DOHH2 (cell line): ENCODE data around the gene NALCN.

Experiments
- EZH2phosphoT487 ChIP-seq: fragments of 200-600 bp; sonication (generic); IDR thresholded peaks from 2 replicates; pipeline ENCODE4 v1.6.1; 2017; ENCODE audit warnings: borderline replicate concordance, mild to moderate bottlenecking, antibody characterized with exemption, low read length, moderate library complexity, mixed read lengths
- TF ChIP-seq, protein P1 (sequence below): fragments of 200-600 bp; sonication (generic); IDR thresholded peaks from one replicate; pipeline ENCODE4 v1.5.1; 2014; ENCODE audit warnings: antibody characterized with exemption, mild to moderate bottlenecking, low read depth, low read length; ENCODE audit not compliant: poor library complexity, severe bottlenecking

DNA sequence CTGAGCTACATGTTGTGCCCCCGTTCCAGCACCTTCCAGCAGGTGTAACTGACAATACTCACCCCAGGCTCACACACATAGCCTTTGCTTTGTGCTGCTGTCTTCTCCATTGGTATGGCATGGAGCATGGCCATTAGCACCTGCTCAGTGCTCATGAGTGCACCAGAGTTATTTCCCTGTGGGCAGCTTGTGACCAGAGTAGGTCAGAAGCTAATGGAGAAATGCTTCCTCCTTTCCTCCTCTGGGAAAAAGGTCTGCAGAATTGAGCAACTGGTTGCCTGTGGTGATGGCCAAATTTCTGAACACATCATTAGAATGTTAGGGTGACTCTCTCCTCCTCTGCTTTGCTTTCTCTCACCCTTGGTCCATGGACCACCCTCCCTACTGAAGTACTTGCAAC is 397.2 kb downstream of the NALCN start:
- TF ChIP-seq, protein P1, sequence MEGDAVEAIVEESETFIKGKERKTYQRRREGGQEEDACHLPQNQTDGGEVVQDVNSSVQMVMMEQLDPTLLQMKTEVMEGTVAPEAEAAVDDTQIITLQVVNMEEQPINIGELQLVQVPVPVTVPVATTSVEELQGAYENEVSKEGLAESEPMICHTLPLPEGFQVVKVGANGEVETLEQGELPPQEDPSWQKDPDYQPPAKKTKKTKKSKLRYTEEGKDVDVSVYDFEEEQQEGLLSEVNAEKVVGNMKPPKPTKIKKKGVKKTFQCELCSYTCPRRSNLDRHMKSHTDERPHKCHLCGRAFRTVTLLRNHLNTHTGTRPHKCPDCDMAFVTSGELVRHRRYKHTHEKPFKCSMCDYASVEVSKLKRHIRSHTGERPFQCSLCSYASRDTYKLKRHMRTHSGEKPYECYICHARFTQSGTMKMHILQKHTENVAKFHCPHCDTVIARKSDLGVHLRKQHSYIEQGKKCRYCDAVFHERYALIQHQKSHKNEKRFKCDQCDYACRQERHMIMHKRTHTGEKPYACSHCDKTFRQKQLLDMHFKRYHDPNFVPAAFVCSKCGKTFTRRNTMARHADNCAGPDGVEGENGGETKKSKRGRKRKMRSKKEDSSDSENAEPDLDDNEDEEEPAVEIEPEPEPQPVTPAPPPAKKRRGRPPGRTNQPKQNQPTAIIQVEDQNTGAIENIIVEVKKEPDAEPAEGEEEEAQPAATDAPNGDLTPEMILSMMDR, result no peak
- TF ChIP-seq EZH2phosphoT487, result no peak
